GM21390 (cell line): ENCODE results near the gene KCNA1.

Experiments
- ATAC-seq: cut with Tn5 transposase; IDR thresholded peaks from one replicate; pipeline ENCODE4 v1.9.1; 2021; ENCODE audit not compliant: unreplicated experiment

KCNA1 gene

DNA sequence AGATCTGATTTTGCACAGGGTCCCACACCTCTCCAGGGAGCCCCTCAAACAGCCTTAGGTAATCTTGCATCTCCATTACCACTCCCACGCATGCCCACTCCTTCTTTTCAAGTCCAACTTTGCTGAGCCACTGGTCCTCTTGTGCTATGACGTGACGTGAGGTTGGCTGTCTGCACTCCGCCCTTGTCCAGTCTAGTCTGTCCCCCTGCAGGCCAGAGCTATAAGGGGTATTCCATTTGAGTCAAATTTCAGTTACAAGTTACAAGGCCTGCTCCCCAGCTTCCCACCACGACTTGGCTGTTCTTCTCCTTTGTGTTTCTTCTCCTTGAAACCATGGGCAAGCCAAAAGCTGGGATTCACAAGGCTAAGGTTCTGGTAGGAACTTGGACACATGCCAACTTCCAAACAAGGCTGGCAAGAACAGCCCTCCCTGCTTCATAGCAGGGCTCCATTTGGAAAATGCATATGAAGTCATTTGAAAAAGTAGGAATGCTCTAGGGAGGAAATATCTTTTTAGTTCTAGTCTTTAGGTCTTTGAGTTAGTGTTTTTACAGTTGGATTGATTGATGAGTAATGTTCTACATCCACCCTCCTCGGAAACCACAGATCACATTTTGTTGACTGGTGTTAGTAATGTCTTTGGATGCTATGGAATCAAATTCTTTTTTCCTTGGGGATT is 49.1 kb downstream of the KCNA1 start:
- no peak for ATAC-seq

DNA sequence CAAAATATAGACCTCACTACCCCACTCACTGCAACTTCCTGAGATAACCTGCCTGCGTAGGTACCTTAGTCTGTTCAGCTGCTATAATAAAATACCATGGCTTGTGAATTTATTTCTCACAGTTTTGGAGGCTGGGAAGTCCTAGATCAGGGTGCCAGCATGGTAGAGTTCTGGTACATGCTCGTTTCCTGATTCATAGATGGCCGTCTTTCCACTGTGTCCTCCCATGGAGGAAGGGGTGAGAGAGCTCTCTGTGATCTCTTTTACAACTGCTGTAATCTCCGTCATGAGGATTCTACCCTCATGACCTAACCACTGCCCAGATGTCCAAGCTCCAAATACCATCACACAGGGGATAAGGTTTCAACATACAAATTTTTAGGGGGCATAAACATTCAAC is 49.7 kb downstream of the KCNA1 start:
- no peak for ATAC-seq

DNA sequence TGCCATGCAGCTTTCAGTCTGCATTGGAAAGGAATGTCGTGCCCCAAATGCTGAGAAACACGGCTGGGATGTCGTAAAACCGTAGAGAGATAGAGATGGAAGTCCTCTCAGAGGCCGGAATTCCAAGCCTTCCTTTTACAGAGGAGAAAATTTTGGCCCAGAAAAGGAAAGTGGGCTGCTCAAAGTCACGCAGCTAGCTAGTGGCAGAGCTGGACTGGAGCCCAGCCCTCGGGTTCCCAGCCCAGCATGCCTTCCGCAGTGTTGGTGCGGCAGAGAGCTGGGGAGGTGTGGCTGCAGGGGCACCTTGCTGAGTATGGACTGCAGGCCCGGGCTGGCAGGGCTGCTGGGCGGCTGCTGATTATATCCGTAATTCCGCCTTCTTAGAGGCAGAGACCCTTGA is 50.3 kb downstream of the KCNA1 start:
- ATAC-seq: no peak

DNA sequence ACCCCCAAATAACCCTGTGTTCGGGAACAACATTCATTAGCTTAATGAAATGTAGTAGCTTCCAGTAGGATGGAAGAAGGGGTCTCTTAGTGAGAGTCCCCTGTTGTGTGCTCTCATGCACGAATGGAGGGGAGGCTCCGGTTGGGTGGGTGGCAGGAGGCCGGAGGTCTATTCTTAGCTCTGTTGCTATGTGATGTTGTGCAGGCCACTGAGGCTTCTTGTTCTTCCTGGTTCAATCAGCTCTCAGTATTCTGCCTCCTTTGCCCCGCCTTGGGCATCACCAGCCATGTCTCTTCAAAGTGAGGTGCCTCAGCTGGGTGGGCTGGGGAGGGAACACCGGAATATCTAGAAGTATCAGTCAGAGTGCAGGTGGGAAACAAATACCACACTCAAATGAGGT is 50.8 kb downstream of the KCNA1 start:
- ATAC-seq: no peak

DNA sequence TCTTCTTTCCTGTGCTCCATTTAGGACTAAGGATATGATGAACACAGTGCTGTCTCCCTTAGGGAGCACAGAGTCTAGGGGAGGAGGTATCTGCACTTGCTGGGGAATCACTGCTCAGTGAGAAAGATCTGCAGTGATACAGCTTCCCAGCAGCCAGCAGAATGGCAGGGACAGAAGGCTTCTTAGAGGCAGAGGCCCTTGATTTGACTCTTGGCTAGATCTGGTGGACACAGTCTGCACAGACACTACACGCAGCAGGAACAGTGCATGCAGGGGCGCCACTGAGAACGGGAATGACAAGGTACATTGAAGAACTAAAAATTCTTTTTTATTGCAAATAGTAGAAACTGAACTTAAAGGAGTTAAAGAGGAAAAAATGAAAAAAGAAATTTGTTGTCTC is 51.6 kb downstream of the KCNA1 start:
- ATAC-seq: no peak

DNA sequence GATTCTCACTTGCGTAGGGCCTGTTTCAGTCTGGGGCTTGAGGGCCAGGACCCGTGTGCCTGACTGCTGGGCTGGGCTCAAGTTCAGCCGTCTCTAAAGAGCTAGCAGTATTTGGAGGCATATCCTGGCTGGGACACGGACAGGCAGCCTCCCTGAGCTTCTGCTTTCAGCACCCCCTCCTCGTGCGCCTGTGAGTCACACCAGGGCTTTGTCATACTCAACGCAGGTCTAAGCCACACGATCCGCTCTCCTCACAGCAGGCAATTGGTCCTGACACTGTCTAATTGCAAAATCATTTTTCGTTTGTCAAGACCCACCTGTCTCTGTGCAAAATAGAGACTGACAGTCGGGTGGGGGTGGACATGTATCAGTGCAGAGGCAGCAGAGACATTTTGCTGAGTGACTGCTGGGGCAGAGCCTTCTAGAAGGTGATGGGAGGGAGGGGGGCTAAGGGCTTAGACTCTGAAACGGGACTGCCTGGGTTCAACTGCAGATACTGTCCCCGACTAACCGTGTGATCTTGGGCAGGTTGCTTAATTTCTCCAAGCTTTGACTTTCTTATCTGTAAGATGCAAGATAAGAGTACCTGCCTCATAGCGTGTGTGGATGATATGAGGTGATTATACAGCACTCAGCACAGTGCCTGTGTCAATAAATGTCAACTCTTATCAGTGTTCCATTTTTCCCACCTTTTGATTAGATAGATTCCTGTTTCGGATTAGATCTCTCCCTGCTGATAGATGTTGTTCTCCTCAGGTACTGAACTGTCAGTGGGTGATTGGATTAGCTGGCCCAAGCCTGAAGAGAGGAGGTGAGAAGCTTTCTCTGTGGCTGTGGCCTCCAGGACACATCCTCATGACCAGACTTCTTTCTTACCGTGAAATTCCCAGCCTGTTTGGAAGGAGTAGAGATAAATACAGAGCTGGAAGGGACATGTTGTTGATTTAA is 53.1 kb downstream of the KCNA1 start:
- ATAC-seq: no peak
